NCI-H510A treated with DMSO at 0.1 percent for 48 hours (cell line): Measurements from ENCODE around the gene CLDN16.

ENCODE experiments used
- DNase-seq: peaks from one replicate; lab custom pipeline; 2025; lab: John Stamatoyannopoulos, UW

Gene CLDN16

GRCh38 chr3:190442240-190442639 lies 54.3 kb downstream of the CLDN16 start:
- no peak for DNase-seq

- no peak for DNase-seq
Measured at GRCh38 chr3:190443257-190443656, 55.3 kb downstream of the CLDN16 start.

GRCh38 chr3:190444006-190444405 lies 56.0 kb downstream of the CLDN16 start:
- DNase-seq = no peak

DNA sequence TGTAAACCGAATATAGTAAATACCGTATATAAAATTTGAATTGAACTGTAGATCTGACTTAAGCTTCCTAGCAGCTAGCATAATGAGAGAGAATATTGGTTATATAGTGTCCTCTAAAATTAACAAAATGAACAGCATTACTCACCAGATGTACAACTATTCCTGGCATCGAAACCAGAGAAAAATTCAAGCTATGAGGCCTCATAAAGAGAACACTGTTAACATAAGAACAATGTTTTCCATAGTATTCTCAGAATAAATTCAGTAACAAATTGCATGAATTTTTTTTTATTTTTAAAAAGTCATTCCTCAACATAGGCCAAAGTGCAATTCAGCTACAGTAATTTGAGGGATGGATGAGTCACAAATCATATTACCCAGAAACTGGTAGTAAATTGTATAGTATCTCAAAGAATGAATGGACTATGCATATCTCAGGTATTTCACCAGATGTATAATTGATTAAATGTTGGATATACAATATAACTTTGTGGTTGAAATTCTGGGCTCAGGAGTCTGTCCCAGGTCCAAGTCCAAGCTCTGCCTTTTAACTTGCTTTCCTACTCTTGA lies 56.7 kb downstream of the CLDN16 start:
- no peak for DNase-seq

GRCh38 chr3:190446573-190447279 lies 58.8 kb downstream of the CLDN16 start:
- no peak for DNase-seq

GRCh38 chr3:190448256-190448655 lies 60.3 kb downstream of the CLDN16 start:
- no peak for DNase-seq

DNA sequence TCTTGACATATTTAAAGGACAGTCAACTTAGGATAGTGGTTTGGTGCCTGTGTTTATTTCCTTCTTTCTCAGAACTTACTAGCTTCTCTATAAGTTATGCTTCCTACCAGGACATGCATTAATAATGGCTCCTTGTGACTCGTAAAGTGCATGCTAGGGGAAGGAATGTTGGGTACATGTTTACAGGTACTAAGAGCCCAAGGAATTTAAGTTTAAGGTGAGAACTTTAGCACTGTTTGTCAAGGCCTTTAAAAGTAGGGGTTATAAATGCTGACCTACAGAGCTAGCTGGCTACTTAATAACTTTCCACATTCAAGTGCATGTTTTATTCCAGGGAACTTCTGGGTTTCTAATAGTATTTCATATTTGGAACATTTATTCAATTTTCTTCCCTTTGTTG lies 61.8 kb downstream of the CLDN16 start, which contains the start of gene TMEM207:
Gene TMEM207, minus strand, starts transcription at position 101 of the 400 bp plus-strand sequence. Its CDS starts 92 bp downstream, at position 9.
- DNase-seq = no peak

DNA sequence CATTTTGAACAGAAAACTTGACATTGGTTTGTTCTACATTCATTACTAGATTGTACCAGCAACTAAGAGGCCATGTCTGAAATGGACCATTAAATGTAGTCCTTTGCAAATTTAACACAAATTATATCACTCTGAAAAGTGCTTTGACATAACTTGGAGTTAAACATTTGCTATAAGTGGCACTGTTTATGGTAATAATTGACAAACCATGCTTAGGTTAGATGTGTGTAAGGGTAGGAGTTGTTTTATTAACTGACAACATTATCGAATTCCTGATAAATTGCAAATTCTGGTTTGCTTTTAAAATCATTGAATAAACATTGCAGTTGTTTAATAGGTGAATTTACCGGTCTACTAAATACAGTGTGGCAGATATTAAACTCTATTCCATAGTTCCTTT lies 67.9 kb downstream of the CLDN16 start:
- DNase-seq = no peak

GRCh38 chr3:190456770-190457169 lies 68.8 kb downstream of the CLDN16 start:
- DNase-seq = no peak

GRCh38 chr3:190458040-190458439 lies 70.1 kb downstream of the CLDN16 start:
- DNase-seq = no peak
